A549 (cell line): ENCODE data around the gene TMEM43.

Experiments used
- CTCF ChIP-seq: fragments of >200 bp; sonication (Bioruptor Twin); formaldehyde crosslinking; IDR thresholded peaks from 3 replicates; pipeline ENCODE4 v1.5.1; 2016
- EP300 ChIP-seq, 2 experiments: fragments of >200 bp; sonication (Bioruptor Twin); formaldehyde crosslinking; IDR thresholded peaks; 2 replicates in 1 of 2; 3 replicates in 1 of 2; pipeline ENCODE4 v1.6.1; 2016 to 2017
- MAFK ChIP-seq: fragments of 450-650 bp; IDR thresholded peaks from 2 replicates; pipeline ENCODE4 v1.6.1; 2014; ENCODE audit not compliant: partially characterized antibody
- NFE2L2 ChIP-seq: fragments of 150-350 bp; conservative IDR thresholded peaks from 2 replicates; pipeline ENCODE4 v1.6.1; 2014; ENCODE audit warnings: low read length

DNA sequence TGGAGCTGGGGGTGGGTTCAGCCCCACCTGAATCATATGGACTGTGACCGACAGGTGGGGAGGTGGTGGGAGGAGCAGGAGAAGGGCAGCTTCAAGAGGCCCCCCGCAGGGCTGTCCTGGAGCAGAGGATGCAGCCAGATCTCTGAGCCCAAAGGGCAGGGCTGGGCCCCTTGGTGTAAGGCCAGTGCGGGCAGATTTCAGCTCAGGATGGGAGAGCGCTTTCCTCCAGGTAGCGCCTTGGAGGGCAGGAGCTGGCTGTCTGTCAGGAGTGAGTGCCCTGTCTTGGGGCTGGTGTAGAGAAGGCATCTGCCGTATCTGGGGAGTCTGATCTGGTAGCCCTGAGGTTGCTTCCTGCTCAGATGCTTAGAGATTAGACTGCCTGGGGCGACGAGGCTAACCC lies 7.3 kb downstream of the TMEM43 start:
- TF ChIP-seq CTCF = no peak
- no peak for TF ChIP-seq EP300 (IDR thresholded peaks at IDR 0.05)
- TF ChIP-seq MAFK = no peak
- TF ChIP-seq NFE2L2 = no peak
